Ecto neural progenitor cell (in vitro differentiated cells): ENCODE results near the gene CCDC28A.
A peak's percentile ranks its signal among the peaks of the same experiment; 100 is the strongest.

ENCODE experiments used
- DNase-seq: peaks from one replicate; pipeline ENCODE4 v3.0.0-alpha.2; 2018; ENCODE audit warnings: low spot score

Gene CCDC28A

DNA sequence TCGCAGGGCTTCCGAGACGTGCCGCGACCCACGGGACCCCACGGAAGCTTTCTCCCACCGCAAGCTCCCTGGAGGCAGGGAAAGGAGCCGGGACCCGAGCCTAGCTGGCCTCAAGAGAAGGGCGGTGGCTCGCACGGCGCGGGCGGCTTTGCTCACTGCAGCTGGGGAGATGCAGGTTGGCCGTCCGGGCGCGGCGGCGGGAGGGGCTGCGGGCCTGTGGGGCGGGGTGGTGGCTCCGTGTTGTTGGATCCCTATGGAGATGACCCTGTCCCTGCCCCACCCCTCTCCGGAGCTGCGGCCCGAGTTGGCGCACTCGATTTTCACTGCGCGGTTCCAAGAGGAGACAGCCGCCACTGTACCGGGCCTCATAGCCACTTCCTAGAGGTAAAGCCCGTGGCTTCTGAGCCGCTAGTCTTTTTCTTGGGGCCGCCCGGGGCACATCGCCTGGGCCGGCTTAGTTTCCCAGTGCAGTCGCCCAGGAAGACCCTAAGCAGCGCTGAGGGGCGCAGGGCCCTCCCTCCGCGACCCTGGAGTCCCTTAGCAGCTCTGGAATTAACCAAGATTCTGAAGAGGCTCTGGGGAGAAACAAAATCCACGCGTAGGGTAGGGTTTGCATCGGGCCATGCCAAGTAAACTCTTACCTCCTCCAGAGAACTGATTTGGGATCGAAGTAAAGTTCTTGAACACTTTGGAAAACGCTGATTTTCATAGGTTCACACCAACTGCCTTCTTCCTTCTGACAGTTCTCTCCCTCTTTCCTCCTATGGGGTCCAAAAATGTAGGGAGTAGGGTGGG is 22.4 kb downstream of the CCDC28A start, which contains the start of gene ECT2L:
Gene ECT2L (plus strand): TSS at position 279 of the 795 bp plus-strand sequence. CDS start 17,188 bp downstream, outside the sequence.
- DNase-seq, result peak; percentile 87

DNA sequence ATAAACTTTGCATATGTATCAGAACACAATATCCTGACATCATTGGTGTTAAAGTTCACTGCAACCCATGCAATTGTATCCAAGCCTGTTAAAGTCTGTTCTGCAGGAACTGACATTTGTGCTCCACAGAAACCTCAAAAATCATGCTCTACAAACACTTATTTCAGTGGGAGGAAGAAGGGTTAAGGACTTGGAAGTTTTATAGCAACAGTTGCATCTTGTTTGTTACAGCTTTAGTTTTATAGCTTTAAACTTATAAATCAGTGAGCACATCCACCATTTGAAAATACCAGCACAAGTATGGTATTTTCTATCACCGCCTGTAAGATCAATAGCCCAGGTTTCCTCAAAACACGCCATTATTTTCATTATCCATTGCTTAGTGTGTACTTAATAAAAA is 23.2 kb downstream of the CCDC28A start:
- DNase-seq, result no peak

DNA sequence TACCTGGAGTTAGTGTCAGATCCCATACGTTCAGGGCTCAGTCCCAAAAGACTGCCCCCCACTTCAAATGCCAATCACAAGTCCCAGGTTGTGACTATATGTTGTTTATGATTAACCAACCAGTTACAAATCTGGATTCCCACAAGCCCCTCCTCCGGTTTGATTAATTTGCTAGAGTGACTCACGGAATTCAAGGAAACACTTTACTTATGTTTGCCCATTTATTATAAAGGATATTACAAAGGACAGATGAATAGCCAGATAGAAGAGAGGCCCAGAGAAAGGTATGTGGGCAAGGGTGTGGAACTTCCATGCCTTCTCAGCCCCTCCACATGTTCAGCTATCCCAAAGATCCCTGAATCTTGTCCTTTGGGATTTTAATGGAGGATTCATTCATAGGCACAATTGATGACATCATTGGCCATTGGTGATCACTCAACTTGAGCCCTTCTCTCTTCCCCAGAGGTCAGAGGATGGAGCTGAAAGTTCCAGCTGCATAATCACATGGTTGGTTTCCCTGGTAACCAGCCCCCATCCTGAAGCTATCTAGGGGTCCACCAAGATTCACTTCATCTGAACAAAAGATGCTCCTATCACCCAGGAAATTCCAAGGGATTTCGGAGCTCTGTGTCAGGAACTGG is 24.4 kb downstream of the CCDC28A start:
- DNase-seq, result no peak

DNA sequence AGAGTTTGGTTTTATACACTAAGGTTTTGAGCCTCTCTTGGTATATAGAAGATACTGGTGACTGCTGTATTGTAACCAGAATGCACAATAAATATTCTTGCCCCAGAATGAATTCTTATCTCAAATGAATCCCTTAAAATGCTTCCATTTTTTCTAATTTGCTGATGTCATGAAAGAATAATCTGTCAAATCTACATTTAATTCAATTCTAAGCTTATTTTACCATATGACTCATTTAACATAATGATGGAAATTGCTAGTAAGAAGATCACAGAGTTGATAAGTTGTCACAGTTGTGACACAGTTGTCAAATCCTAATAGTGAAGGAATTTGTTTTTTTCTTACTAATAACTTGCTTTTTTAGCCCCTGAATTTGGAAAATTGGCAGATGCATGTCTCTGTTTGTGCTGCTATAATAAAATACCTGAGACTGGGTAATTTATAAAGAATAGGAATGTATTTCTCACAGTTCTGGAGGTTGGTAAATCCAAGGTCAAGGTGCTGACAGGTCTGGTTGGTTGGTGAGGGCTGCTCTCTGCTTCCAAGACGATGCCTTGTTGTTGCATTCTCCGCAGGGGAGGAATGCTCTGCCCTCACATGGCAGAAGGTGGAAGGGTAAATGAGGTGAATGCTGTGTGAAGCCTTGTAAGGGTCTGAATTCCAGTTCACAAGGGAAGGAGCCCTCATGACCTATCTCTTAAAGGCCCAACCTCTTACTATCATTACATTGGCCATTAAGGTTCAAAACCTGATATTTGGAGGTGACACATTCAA is 27.0 kb downstream of the CCDC28A start:
- DNase-seq, result no peak

DNA sequence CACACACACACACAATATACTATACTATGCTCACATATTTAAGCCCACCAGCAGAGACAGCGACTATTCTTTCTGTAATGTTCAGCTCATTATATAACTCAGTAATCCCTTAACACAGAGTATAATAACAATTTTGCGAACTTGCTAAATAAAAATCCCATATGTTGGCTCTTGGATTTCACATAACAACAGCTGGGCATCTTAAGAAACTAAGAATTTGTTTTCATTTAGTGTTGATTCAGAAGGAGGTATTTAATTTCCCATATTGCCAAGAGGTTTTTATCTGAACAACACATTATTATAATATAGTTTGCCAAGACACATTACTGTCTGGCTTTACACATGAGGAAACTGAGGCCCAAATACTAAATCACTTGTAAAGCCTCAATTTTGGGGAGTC is 29.8 kb downstream of the CCDC28A start:
- DNase-seq, result no peak

DNA sequence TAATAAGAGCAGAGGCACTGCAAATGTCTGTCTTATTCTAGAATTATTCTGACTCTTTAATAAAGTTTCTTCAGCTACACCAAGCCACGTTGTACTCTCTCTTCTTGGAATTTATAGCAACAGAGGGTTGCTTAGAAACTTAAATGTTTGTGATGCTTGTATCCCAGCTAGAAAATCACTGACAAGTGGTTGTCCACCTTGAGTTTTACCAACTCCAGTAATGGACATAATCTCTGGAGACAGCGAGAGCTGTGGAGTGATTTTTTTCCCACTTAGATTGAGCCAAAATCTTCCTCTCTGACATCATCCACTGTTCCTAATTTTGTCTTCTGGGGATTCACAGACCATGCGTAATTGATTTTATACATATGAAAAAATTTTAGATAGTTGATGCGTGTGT is 30.3 kb downstream of the CCDC28A start:
- no peak for DNase-seq

DNA sequence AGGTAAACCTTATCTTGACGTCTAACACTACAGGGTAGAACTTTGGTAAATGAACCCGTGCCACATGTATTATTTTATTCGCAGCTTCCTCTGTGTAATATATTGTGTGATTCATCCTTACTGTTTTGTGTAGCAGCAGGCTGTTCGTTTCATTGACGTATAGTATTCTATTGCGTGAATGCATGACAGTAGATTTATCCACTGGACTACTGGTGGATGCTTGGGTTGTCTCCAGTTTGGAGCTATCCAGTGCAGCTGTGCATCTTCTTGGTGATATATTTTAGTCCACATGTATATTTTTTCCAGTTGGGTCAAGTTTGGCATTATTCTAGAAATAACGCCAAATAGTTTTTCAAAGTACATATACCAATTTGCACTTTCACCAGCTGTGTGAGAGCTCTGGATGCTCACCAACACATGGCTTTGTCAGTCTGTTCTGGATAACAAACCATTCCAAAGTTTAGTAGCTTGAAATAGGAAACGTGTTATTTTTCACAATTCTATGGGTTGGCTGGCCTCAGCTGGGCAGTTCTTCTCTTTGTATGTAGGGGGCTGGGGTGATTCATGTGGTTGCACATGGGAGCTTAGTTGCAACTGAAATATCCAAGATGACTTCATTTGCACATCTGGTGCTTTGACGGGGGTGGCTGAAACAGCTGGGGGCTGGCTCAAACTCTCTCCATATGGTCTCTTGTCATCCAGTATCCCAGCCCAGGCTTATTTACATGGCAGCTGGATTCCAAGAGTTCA is 31.6 kb downstream of the CCDC28A start:
- DNase-seq, result no peak

DNA sequence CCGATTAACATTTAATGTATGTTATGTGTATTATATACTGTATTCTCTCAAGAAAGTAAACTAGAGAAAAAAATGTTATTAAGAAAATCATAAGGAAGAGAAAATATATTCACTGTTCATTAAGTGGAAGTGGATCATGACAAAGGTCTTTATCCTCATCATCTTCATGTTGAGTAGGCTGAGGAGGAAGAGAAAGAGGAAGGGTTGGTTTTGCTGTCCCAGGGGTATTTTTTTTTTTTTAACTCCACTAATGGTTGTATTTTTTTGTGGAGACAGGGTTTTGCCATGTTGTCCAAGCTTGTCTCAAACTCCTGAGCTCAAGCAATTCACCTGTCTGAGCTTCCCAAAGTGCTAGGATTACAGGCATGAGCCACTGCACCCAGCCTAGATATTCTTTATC is 33.3 kb downstream of the CCDC28A start:
- no peak for DNase-seq

DNA sequence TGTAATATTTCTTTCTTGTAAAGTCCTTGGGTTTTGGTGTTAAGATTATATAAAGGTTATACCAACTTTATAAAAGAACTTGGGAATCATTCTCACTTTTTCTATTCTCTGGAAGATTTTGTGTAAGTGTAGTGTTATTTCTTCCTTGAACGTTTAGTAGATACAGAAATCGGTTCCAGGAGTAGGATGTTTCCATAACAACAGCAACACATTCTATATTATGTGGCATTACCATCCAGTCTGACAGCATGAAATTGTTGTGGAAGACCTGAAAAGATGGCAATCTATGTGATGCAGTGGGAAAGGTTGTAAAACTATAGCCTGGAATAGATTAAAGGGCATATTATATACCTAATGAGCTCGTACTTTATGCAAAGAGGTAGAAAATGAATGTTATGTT is 36.1 kb downstream of the CCDC28A start:
- no peak for DNase-seq

DNA sequence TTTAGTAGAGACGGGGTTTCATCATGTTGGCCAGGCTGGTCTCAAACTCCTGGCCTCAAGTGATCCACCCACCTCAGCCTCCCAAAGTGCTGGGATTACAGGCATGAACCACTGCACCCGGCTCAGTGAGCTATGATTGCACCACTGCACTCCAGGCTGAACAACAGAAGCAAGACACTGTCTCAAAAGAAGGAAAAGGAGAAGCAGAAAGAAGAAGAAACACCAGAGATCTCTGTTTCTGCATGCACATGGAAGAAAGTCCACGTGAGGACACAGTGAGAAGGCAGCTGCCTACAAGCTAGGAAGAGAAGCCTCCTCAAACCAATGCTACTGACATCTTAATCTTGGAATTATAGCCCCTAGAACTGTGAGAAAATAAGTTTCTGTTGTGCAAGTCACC is 38.3 kb downstream of the CCDC28A start:
- no peak for DNase-seq

DNA sequence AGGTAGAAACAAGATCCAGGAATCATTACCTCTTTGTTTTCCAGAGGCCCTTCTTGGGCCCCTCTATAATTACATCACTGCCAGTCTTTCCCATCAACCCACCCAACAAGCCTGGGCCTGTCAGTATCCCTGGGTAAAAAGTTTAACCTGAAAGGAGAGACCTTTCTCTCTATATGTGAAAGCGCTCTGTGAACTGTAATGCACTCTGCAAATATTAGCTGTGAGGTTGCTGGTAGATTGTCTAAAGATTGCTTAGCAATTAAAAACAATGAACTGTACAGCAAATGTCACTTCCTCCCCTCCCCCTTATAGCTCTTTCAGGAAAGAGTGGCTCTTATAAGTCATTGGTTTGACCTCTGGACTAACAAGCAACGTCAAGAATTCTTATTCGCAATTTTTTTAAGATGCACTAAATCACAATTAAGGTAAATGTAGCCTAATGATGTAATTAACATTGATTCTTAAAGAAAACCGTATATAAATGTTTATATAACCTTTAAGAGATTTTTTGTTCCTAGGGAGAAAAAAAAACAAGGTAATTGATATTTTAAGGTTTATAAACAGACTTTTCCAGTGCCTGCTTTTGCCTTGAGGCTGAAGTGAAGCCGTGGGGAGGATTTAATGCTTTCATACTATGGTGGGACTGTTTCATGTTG is 40.7 kb downstream of the CCDC28A start:
- DNase-seq, result no peak

DNA sequence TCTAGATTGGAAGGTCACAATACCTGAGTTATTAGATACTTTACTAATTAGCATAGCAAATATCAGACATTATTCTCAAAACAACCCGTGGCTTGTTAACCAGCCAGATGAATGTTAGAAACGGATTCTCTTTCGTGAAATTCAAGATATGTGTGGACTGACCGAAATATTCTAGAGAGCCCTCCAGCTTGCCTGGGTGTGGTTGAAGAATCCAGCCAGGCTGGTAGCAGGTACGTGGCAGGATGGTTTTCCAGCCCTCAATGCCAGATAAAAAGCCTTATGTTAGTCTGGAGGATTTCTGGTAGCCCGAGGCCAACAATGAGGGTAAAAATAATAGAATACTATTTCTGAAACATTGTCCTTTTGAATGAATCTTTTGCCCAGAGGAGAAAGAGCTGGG is 41.7 kb downstream of the CCDC28A start:
- no peak for DNase-seq

DNA sequence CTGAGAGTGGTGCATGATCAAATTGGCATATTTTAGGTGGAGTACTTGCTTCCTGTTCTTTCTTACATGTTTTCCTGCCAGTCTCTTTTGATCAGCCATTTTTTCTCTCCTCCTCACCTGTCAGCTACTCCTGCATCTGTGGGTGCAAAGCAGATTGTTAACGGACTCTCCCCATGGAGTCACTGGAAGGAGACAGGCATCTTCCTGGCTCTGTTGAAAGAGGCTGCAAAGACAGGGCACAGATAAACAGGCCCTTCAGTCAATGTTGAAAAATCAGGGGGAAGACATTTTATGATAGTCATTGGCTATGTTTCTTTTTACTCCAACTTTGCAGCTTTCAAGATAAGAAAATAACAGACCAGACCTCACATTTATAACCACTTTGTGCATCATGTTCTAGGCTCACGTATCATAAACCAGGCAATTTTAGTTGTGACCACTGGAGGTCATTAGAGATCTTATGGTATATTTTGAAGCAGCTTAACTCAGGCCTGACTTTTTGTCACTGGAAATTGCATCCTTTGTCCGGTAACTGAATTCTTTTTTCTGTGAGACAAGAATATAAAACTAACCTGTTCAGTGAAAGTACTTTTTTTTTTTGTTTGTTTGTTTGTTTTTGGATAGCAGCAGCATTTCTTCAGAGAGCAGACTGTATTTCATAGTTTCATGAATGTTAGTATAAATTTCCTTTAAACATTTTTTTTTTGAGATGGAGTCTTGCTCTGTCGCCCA is 42.4 kb downstream of the CCDC28A start:
- DNase-seq, result no peak

DNA sequence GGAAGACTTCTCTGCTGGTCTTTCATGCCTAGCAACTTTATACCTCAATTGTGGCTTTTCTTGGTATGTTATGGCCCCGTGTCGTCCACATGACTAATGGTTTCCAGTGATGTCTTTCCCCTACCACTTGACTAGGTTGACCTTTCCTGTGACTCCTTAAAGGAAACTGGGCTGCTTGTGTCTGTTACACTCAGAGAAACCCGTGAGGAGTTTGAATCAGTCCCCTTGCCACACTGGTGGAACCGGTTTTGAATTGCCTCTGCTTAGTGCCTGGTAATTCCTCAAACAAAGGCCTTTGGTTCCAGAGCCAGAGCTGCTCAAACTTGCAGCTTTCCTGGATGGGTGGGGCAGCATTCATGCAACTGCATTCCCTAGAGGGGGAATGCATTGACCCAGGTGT is 44.2 kb downstream of the CCDC28A start:
- DNase-seq, result peak; percentile 60

DNA sequence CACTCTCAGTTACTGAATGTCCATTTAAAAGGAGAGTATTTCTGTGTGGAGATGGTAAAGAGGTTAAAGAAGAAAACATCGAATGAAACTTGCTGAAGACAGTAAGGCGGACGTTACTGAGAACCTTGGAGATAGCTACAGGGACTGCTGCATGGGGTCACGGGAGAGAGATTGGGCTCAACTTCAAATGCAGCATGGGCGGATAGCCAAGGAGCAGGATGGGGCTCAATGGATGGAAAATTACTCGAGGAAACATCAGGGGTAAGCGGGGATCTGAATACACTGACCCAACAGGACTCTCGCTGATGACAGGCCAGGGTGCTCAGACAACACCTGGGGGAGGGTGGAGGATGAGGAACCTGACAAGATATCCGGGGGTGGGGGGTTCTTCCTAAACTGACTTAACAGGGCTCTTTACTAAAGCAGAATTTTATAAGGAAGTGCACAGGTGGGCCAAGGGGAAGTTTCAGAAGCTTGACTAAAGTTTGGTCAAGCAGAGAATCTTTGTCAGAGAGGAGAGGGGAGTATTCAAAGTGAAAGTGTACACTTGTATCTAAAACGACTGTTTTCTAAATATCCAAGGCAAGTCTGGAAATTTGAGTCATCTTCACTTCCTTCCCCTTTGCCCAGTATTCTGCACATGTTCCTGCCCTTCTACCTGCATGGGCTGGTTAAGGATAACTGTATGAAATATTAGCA is 45.1 kb downstream of the CCDC28A start:
- no peak for DNase-seq

DNA sequence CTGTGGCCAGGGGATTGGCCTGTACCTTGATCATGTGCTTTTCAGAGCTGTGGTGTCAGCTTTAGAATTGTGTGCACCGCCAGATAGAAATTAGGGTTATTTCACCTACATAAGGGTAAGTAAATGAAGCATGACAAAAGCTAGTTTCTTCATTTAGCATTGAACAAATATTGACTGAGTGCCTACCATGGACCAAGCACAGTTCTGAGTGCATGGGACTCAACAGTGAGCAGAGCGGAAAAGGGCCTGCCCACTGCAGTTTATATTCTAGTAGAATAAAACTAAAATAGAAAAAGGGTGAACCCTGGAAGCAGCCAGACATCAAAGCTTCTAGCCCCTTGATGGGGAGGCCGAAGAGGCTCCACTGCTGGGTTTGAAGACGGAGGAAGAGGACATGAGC is 48.0 kb downstream of the CCDC28A start:
- DNase-seq, result no peak

DNA sequence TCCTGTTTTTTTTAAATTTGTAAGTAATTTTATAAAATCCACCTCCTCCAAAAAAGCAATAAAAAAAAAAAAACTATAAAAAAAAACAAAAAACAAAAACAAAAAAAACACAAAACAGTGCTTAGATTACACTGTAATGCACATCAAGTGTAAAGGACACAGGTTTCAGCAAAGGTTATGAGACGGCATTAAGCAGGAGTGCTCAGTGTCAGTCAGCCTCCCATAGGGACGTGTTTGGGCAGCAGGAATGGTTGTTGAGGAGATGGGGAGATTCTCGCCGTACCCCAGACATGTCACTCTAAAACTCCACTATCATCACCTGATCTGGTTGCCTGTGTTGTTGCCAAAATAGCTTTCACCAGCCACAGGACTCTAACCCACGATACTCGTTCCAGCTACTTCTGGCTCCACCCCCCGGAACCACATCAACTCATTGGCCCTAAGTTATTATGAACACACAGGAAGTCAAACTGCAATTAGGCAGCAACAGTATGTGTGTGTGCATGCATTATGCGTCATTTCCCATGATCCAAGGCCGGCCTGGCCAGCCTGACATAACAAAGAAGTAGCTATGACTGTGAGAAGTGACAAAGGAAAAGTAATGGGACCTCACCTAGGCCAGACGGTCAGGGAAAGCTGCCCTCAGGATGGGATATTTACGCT is 51.0 kb downstream of the CCDC28A start:
- DNase-seq, result no peak

DNA sequence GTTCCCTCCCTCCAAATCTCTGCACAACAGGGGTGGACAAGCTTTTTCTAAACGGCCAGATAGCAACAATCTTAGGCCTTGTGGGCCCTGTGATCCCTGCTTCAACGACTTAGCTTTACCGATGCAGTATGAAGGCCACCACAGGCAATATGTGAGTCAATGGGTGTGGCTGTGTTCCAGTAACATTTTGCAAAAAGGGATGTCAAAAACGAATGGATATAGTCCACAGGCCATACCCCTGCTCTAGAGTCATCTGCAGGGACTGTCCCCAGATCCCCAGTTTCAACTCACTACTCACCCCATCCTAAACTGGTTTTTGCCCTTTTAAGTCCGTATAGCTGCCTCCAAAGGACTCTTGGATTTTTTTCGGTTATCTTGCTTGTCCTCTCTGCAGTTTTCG is 56.7 kb downstream of the CCDC28A start:
- no peak for DNase-seq

DNA sequence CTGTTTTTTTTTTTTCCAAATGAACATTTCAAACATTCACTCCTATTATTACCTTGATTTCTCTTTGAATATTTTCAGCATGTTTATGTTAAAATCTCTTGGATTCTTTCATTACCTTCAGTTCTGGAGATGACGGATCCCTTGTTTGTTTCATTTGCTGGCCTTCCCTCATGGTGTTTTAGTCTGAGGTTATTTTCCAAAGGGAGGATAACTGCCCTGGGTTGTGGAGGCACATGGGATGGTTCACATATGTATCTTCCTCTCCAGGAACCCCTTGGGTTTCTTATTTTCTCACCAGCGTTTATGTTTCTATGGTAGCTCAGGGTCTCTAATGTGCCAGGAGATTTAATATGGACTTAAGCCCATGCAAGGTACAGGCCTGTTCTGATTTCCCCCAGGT is 58.6 kb downstream of the CCDC28A start:
- no peak for DNase-seq
